Type B pancreatic cell (in vitro differentiated cells): ENCODE data around the gene TMTC2. TPM values are rescaled to one million over a fixed set of nuclear protein-coding genes. Genes with fewer than 3 reads are reported as not detected.

Experiments
- DNase-seq: peaks from one replicate; pipeline ENCODE4 v3.0.0; 2021; ENCODE audit warnings: mixed read lengths; ENCODE audit not compliant: unreplicated experiment; ENCODE audit errors: extremely low spot score
- H3K27ac Mint-ChIP-seq: 2 replicates; pipeline ENCODE4 v1.8.0; 2021; ENCODE audit warnings: mild to moderate bottlenecking, mixed read lengths
- H3K27me3 Mint-ChIP-seq: 2 replicates; pipeline ENCODE4 v1.8.0; 2021; ENCODE audit warnings: mixed read lengths
- H3K36me3 Mint-ChIP-seq: 2 replicates; pipeline ENCODE4 v1.8.0; 2021; ENCODE audit warnings: mixed read lengths
- H3K4me1 Mint-ChIP-seq: one replicate; pipeline ENCODE4 v1.8.0; 2021; ENCODE audit warnings: mixed read lengths; ENCODE audit not compliant: unreplicated experiment
- H3K4me3 Mint-ChIP-seq: 2 replicates; pipeline ENCODE4 v1.8.0; 2021; ENCODE audit warnings: mild to moderate bottlenecking, mixed read lengths
- H3K9me3 Mint-ChIP-seq: 2 replicates; pipeline ENCODE4 v1.8.0; 2021; ENCODE audit warnings: mixed read lengths
- total RNA-seq: library from RNA; stranded (reverse); gene quantifications from 2 replicates; pipeline ENCODE4 v1.2.1, GENCODE V29; 2021; ENCODE audit warnings: low replicate concordance
- TF ChIP-seq, protein P1 (sequence below): fragments of 200-600 bp; sonication (generic); conservative IDR thresholded peaks from 2 replicates; pipeline ENCODE4 v1.5.0; 2021; ENCODE audit warnings: antibody characterized with exemption, mild to moderate bottlenecking

TMTC2 gene
- total RNA-seq, 1 donor from 2014 or later = 31.0 TPM

DNA sequence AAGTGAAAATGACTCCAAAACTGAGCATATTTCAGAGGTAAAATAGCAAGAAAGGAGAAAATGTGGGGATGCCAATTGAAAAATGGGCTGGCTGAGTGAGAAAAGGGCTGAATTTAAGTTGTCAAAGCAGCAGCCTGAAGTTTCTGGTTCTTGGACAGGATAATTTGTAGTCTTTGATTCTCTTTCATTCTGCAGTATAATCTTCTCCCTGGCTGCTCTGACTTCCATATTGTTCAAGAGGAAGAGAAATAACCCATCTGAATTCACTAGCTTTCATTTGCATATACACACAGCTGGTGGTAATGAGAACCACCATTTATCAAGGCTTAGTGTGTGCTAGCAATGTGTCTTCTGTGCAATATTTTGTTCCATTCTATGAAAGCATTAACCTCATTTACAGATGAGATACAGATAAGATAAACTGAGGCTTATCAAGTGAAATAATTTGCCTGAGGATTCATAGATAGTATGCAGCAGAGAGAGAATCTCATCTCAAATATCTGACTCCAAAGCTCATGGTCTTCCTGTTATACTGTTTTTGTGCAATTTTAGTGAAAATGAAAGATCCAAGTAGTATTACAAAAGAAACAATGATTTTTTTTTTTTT, 184.2 kb downstream of the TMTC2 start:
- peaks cover 41% of the 10 kb centered on the region for H3K4me1 Mint-ChIP-seq
- no peaks in the 10 kb centered on the region for H3K9me3 Mint-ChIP-seq
- no peak for DNase-seq
- peaks cover 3% of the 10 kb centered on the region for H3K36me3 Mint-ChIP-seq
- H3K27ac Mint-ChIP-seq = no peak overlapping the region
- H3K4me3 Mint-ChIP-seq = no peak overlapping the region
- no peaks in the 10 kb centered on the region for H3K27me3 Mint-ChIP-seq
- TF ChIP-seq, protein P1, sequence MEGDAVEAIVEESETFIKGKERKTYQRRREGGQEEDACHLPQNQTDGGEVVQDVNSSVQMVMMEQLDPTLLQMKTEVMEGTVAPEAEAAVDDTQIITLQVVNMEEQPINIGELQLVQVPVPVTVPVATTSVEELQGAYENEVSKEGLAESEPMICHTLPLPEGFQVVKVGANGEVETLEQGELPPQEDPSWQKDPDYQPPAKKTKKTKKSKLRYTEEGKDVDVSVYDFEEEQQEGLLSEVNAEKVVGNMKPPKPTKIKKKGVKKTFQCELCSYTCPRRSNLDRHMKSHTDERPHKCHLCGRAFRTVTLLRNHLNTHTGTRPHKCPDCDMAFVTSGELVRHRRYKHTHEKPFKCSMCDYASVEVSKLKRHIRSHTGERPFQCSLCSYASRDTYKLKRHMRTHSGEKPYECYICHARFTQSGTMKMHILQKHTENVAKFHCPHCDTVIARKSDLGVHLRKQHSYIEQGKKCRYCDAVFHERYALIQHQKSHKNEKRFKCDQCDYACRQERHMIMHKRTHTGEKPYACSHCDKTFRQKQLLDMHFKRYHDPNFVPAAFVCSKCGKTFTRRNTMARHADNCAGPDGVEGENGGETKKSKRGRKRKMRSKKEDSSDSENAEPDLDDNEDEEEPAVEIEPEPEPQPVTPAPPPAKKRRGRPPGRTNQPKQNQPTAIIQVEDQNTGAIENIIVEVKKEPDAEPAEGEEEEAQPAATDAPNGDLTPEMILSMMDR = no peak

DNA sequence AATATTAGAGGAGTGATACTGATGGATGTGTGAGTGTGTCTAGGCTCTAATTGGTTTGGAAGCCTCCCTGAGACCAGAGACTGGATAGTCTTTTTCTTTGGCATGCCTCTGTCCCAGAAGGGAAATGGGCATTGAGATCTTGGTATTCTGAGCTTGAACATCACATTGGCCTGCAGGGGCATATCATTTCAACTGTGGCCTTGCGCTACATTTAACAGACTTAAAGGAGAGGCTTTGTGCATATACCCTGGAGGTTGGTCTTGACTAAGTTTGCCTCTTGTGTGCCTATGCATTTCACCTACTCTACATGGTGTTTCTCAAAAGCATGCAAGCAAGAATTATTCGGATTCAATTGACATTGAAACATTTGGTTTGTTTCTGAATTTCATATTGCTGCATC, 185.4 kb downstream of the TMTC2 start:
- Mint-ChIP-seq H3K4me3 (no peak overlapping the region), H3K27me3 (no peaks in the 10 kb centered on the region), H3K27ac (no peak overlapping the region), H3K36me3 (peaks cover 3% of the 10 kb centered on the region), H3K9me3 (no peaks in the 10 kb centered on the region), H3K4me1 (peaks cover 41% of the 10 kb centered on the region)
- TF ChIP-seq, protein P1 = no peak
- DNase-seq = no peak

DNA sequence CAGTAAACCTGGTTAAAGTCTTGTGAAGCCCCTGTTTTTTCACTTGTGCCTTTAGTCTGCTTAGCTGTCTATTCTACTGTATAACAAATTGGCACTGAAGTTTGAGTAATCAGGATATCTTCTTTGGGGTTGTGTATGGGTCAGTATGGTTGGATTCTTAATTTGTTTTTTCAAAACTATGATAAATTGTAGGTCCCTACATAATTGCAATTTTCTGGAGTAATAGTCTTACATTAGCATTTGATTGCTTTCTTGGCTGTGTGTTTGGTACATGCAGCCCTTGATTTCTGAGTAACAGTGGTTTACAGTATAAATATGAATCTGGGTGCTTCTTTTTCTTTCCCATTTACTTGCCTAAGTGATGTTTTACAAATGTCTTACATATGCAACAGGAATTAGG, 186.6 kb downstream of the TMTC2 start:
- Mint-ChIP-seq H3K27ac (no peak overlapping the region), H3K4me1 (peaks cover 46% of the 10 kb centered on the region), H3K4me3 (no peak overlapping the region), H3K9me3 (no peaks in the 10 kb centered on the region), H3K36me3 (peaks cover 7% of the 10 kb centered on the region), H3K27me3 (no peaks in the 10 kb centered on the region)
- DNase-seq = no peak
- TF ChIP-seq, protein P1 = no peak

DNA sequence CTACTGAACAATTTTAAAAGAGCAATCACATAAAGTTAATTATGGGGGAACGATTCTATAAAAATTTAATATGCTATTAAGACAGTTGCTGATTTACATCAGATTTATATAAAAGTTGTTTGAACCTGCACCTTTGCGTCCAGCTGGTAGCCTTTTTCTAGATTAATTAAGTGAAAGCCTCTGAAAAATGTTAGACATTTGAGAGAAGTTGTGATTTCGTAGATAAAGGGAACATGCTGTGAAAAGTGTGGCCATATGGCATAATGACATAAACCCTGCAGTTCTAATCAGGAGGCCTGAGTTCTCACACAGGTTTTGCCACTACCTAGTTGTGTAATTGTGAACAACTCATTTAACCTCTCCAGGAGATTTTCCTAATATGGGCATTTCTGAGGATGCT, 187.2 kb downstream of the TMTC2 start:
- Mint-ChIP-seq H3K4me3 (no peak overlapping the region), H3K4me1 (peaks cover 46% of the 10 kb centered on the region), H3K36me3 (peaks cover 9% of the 10 kb centered on the region), H3K27me3 (no peaks in the 10 kb centered on the region), H3K27ac (no peak overlapping the region), H3K9me3 (no peaks in the 10 kb centered on the region)
- TF ChIP-seq, protein P1 = no peak
- DNase-seq = no peak

DNA sequence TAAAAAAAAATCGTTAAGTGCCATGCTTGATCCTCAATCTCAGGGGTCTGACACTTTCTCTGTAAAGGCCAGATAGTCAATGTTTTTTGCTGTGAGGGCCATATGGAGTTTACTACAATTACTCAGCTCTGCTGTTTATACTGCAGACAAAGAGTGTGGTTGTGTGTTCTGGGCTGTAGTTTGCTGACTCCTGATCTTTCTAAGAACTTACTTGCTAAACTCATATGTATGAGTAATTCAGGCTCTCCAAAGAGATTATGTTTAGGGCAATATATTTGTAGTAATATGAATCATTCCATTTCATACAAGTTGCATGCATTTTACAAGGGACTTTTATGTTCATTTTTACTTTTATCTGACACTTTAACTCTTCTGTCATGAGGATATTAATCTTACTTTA, 188.2 kb downstream of the TMTC2 start:
- no peak overlapping the region for H3K4me3 Mint-ChIP-seq
- TF ChIP-seq, protein P1 = no peak
- H3K9me3 Mint-ChIP-seq = no peaks in the 10 kb centered on the region
- H3K27me3 Mint-ChIP-seq = no peaks in the 10 kb centered on the region
- H3K36me3 Mint-ChIP-seq = peaks cover 9% of the 10 kb centered on the region
- DNase-seq = no peak
- no peak overlapping the region for H3K27ac Mint-ChIP-seq
- H3K4me1 Mint-ChIP-seq = peaks cover 48% of the 10 kb centered on the region

DNA sequence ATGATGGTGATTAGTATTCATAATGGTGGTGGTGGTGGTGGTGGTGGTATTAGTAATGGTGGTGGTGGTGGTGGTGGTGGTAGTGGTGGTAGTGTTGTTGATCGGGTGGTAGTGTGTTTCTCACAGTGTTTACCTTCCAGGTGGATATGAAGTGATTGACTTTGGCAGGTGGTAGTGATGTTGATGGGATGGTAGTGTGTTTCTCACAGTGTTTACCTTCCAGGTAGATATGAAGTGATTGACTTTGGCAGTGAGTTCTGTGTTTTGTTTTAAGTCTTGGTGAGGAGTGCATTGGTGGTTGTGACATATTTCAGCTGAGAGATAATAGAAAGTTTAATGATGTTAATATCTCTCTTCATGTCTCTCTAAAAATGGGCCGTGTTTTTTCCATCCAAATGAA, 189.4 kb downstream of the TMTC2 start:
- H3K27ac Mint-ChIP-seq = no peak overlapping the region
- H3K27me3 Mint-ChIP-seq = no peaks in the 10 kb centered on the region
- peaks cover 6% of the 10 kb centered on the region for H3K36me3 Mint-ChIP-seq
- H3K4me1 Mint-ChIP-seq = peaks cover 48% of the 10 kb centered on the region
- no peak for DNase-seq
- H3K4me3 Mint-ChIP-seq = no peak overlapping the region
- H3K9me3 Mint-ChIP-seq = no peaks in the 10 kb centered on the region
- TF ChIP-seq, protein P1 = no peak
